Measurements from ENCODE around the gene PLEKHO2.

Gene PLEKHO2

DNA sequence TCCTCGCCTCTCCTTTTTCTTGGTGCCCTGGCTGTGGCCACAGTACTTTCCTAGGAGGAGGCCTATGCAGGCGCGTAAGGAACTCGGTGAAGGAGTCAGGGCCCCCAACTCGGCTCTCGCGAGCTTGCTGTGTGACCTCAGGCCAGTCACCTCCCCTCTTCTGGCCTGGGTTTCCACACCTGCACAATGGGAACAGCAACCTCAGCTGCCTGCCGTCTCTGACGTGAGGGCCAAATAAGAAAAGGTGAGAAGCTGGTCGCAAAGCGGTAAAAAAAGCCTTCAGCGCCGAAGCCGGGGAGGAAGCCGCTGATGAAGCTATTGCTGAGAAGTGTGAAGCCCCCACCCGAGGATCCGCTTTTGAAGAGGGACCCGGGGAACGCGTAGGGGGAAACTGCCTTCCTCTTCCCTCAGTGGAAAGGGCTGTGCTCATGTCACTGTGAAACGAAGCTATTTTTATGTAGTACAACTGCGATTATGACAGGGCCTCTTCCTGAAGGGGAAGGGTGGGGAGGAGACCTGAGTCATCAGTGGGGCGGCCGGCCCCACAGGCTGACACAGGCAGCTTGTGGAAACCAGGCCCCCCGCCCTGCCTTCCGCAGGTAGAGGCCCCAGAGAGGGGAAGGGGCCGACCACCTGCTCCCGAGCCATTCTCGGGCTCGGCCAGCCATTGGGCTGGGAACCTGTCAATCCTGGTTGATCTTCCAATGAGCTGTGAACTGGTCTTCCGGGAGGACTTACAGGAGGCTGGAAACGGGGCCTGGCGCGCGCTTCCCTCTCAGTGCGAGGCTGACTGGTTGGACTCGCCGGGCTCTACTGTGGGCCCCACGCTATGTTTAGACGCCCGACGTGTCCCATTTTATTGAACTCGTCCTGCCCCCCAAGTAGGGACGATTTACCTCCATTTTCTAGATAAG is 52.0 kb downstream of the PLEKHO2 start:
- Histone ChIP-seq H3K27me3 (ENCODE audit: insufficient read depth, low read depth, severe bottlenecking) (no peaks in the 10 kb centered on the region), H3K4me3 (ENCODE audit: low read depth, low read length) (no peak overlapping the region), H3K27ac (no peak overlapping the region), H3K9me3 (ENCODE audit: severe bottlenecking) (no peaks in the 10 kb centered on the region), H3K36me3 (no peaks in the 10 kb centered on the region)
- TF ChIP-seq, protein P1, sequence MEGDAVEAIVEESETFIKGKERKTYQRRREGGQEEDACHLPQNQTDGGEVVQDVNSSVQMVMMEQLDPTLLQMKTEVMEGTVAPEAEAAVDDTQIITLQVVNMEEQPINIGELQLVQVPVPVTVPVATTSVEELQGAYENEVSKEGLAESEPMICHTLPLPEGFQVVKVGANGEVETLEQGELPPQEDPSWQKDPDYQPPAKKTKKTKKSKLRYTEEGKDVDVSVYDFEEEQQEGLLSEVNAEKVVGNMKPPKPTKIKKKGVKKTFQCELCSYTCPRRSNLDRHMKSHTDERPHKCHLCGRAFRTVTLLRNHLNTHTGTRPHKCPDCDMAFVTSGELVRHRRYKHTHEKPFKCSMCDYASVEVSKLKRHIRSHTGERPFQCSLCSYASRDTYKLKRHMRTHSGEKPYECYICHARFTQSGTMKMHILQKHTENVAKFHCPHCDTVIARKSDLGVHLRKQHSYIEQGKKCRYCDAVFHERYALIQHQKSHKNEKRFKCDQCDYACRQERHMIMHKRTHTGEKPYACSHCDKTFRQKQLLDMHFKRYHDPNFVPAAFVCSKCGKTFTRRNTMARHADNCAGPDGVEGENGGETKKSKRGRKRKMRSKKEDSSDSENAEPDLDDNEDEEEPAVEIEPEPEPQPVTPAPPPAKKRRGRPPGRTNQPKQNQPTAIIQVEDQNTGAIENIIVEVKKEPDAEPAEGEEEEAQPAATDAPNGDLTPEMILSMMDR (IDR thresholded peaks at IDR 0.05; ENCODE audit: low read depth, low read length) = no peak
- DNase-seq = peak; percentile 57

DNA sequence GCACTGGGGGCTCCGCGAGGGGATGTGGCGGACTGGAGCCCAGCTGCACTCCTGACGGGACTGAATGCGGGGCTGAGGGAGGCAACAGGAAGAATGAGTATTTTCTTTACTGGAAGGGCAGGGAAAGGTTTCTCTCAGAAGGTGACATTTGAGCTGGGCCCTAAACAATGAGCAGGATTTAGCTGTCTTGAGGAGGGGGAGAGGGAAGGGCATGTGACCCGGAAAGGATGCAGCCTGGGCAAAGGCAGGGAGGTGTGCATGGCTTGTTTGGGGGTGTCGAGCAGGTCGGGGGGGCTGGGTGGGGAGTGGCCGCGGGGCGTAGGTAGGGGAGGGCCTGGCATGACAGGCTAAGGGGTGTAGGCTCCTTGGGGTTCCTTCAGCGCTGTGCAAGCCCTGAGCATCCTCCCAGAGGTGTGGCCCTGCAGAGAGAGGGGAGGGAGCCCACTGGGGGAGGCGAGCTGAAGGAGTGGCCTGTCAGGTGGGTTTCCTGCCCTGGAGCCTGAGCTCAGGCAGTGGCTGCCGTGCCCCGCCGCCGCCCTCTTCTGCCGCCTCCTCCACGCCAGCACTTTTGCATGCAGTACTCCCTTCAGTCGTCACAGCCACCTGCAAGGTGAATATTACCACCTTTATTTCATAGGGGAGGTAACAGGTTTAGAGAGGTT is 52.8 kb downstream of the PLEKHO2 start:
- no peaks in the 10 kb centered on the region for H3K9me3 ChIP-seq (ENCODE audit: severe bottlenecking)
- no peak for DNase-seq
- H3K36me3 ChIP-seq = no peaks in the 10 kb centered on the region
- no peaks in the 10 kb centered on the region for H3K27me3 ChIP-seq (ENCODE audit: insufficient read depth, low read depth, severe bottlenecking)
- no peak overlapping the region for H3K27ac ChIP-seq
- TF ChIP-seq, protein P1 (IDR thresholded peaks at IDR 0.05; ENCODE audit: low read depth, low read length) = no peak
- no peak overlapping the region for H3K4me3 ChIP-seq (ENCODE audit: low read depth, low read length)

DNA sequence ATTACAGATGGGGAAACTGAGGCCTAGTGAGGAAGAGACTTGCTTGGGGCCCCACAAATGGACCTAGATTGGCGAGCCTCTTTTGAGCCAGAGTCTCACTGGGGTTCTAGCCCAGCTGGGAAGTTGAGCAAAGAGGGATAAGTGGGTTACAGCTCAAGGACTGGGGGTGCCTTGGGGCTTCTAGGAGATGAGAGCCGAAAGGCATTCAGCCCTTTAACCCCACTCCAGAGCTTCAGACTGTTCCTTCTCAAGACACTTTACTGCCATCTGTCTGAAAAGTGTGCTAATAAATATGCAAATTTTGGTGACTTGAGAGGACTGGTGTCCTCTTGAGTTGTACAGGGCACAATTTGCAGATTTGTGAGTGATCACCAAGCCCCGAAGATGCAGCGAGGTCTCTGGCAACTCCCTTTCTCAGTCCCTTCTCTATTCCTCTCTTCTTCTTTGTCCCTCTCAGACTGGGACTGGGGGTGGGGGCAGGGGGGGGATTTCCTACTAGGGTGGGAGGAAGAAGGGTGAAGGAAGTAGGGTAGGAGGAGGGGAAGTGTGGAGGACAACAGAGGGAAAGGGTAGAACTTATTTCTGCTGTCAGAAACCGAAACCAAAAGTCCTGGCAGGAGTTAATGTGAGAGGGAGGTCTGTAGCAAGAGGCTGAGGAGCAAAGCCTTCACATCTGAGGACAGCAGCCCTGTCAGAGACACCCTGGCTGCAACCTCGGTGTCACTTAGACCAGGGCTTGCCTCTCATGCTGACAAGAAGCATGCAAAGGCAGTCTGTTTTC is 53.8 kb downstream of the PLEKHO2 start:
- no peaks in the 10 kb centered on the region for H3K36me3 ChIP-seq
- TF ChIP-seq, protein P1 (IDR thresholded peaks at IDR 0.05; ENCODE audit: low read depth, low read length) = no peak
- H3K27me3 ChIP-seq (ENCODE audit: insufficient read depth, low read depth, severe bottlenecking) = no peaks in the 10 kb centered on the region
- H3K4me3 ChIP-seq (ENCODE audit: low read depth, low read length) = no peak overlapping the region; the same call in 1 of the 2 replicates
- H3K9me3 ChIP-seq (ENCODE audit: severe bottlenecking) = no peaks in the 10 kb centered on the region
- H3K27ac ChIP-seq = peak overlapping the region; percentile 59
- DNase-seq = no peak

DNA sequence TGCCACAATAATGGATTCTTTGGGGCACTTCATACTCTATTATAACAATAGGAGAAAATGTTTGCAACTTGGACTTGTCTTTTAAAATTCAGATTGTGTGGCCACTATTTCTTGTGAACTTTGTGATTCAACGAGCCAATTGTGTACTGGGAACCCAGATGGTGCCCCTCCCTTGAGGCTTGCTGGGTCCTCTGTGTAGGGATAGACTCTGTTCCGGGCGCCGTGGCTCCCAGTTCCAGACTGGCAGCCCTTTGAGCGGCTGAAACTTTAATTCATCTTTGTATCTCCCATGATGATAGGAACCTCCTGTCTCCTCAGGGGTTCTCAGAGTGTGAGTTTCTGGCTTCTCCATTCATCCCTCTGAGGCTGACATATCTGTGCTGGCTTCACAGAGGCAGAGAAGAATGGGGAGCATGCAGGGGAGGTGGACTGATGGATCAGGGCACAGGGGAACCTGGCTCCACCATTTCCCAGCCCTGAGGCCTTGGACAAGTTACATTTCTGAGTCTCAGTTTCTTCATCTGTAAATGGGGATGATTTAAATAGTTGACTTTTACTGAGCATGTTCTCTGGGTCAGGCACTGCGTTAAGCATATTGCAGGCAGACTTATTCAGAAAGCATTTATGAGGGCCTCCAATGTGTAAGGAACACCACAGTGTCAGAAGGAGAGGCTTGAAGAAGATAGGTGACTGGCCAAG is 54.8 kb downstream of the PLEKHO2 start:
- H3K27ac ChIP-seq = peak overlapping the region; percentile 76
- no peak for DNase-seq
- no peaks in the 10 kb centered on the region for H3K36me3 ChIP-seq
- H3K27me3 ChIP-seq (ENCODE audit: insufficient read depth, low read depth, severe bottlenecking) = no peaks in the 10 kb centered on the region
- no peak overlapping the region for H3K4me3 ChIP-seq (ENCODE audit: low read depth, low read length)
- TF ChIP-seq, protein P1 (IDR thresholded peaks at IDR 0.05; ENCODE audit: low read depth, low read length) = no peak
- H3K9me3 ChIP-seq (ENCODE audit: severe bottlenecking) = no peaks in the 10 kb centered on the region

DNA sequence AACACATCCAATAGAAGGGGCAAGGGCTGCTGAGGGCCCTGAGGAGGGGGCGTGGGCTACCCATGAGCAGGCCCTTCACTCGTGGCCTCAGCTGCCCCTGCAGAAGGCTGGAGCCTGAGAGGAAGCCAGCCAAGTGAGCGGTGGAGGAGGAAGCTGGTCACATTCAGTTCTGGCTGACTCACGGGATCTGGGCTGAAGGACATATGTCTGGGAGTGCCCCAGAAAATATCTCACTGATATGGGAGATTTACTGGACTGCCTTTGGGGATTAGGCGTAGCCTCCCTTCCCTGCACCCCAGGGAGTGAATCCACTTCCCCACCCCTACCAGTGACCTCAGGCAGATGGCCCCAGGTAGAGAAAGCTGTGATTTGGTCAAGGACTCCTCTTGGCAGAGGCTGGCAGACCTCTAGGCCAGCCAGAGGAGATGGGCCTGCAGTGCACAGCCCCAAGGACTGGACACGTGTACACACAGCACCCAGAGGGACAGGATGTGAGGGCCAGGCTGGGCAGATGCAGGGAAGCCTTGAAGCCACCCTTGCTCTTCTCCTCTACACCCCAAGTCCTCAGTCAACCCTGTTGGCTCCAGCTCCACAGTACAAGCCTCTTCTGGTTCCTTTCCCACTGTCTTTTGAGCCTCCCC is 55.8 kb downstream of the PLEKHO2 start:
- H3K36me3 ChIP-seq = no peaks in the 10 kb centered on the region
- TF ChIP-seq, protein P1 (IDR thresholded peaks at IDR 0.05; ENCODE audit: low read depth, low read length) = no peak
- peak overlapping the region; percentile 76 for H3K27ac ChIP-seq
- DNase-seq = peak; percentile 76
- H3K4me3 ChIP-seq (ENCODE audit: low read depth, low read length) = no peak overlapping the region
- no peaks in the 10 kb centered on the region for H3K9me3 ChIP-seq (ENCODE audit: severe bottlenecking)
- H3K27me3 ChIP-seq (ENCODE audit: insufficient read depth, low read depth, severe bottlenecking) = no peaks in the 10 kb centered on the region
